22Rv1 (cell line): ENCODE data around the gene MGAT4A.

Source experiments
- CTCF ChIP-seq: fragments of 450-650 bp; IDR thresholded peaks from 2 replicates; pipeline ENCODE4 v1.5.1; 2017; ENCODE audit warnings: mild to moderate bottlenecking
- ZFX ChIP-seq: fragments of 450-650 bp; IDR thresholded peaks from 2 replicates; pipeline ENCODE4 v1.6.1; 2017; ENCODE audit warnings: antibody characterized with exemption, borderline replicate concordance

- TF ChIP-seq CTCF, result no peak
- TF ChIP-seq ZFX, result no peak
Measured at GRCh38 chr2:98710734-98711133, 20.2 kb downstream of the MGAT4A start.
